IMR-90 (cell line): Measurements from ENCODE around the gene NELL2. TPM values are rescaled to one million over a fixed set of nuclear protein-coding genes. Genes with fewer than 3 reads are reported as not detected.

Experiments
- ATAC-seq: fragments of 200-7000 bp; cut with Tn5 transposase; 2 replicates; pipeline ENCODE4 v1.9.1; 2020; ENCODE audit warnings: low read depth, mild to moderate bottlenecking, moderate library complexity
- BruUV-seq: library from RNA; stranded (reverse); fragments of 400-500 nt; replicated peaks from 2 replicates; lab custom pipeline; 2021; lab: Mats Ljungman, UMichigan
- CTCF ChIA-PET: fragments of 300-600 bp; formaldehyde crosslinking; extraction: SDS; loops from one replicate; lab custom pipeline; 2021; ENCODE audit warnings: antibody characterized with exemption; lab: Yijun Ruan, JAX
- POLR2A ChIA-PET: fragments of 300-600 bp; sonication (Branson Sonifier 250); formaldehyde crosslinking; loops from one replicate; lab custom pipeline; 2022; ENCODE audit warnings: antibody characterized with exemption; ENCODE audit not compliant: unreplicated experiment; lab: Charles Lee
- DNase-seq: peaks from one replicate; pipeline ENCODE4 v3.0.0; 2013
- H2AFZ ChIP-seq: replicated peaks from 2 replicates; pipeline ENCODE3; 2013; ENCODE audit warnings: low read length, mild to moderate bottlenecking; ENCODE audit not compliant: poor library complexity
- H2AK5ac ChIP-seq: 2 replicates; pipeline ENCODE4 v1.6.1; 2013; ENCODE audit warnings: low read depth, low read length, inconsistent platforms
- H2AK9ac ChIP-seq: replicated peaks from 2 replicates; pipeline ENCODE3; 2013; ENCODE audit warnings: mild to moderate bottlenecking, low read depth, low read length, moderate library complexity; ENCODE audit not compliant: poor library complexity
- H2BK120ac ChIP-seq: 2 replicates; pipeline ENCODE4 v1.6.1; 2013; ENCODE audit warnings: low read depth, low read length, inconsistent platforms
- H2BK15ac ChIP-seq: 3 replicates; pipeline ENCODE4 v1.6.1; 2013; ENCODE audit warnings: low read depth, low read length, inconsistent platforms
- H2BK20ac ChIP-seq: 2 replicates; pipeline ENCODE4 v1.6.1; 2013; ENCODE audit warnings: low read depth, mild to moderate bottlenecking, inconsistent platforms, low read length, moderate library complexity
- H2BK5ac ChIP-seq: 2 replicates; pipeline ENCODE4 v1.6.1; 2013; ENCODE audit warnings: mild to moderate bottlenecking, low read depth, low read length, inconsistent platforms; ENCODE audit not compliant: poor library complexity, severe bottlenecking
- H3K14ac ChIP-seq: replicated peaks from 2 replicates; pipeline ENCODE4 v1.6.1; 2013; ENCODE audit warnings: low read depth, low read length, inconsistent platforms
- H3K18ac ChIP-seq: 2 replicates; pipeline ENCODE4 v1.6.1; 2013; ENCODE audit warnings: low read depth, low read length, control low read depth
- H3K23ac ChIP-seq: 2 replicates; pipeline ENCODE4 v1.6.1; 2013; ENCODE audit warnings: low read depth, low read length, inconsistent platforms
- H3K27ac ChIP-seq: 2 replicates; pipeline ENCODE4 v1.5.1; 2013; ENCODE audit warnings: mild to moderate bottlenecking, control low read depth, low read length; ENCODE audit not compliant: insufficient read depth
- H3K27me3 ChIP-seq: 2 replicates; pipeline ENCODE4 v1.6.1; 2013; ENCODE audit warnings: low read length; ENCODE audit not compliant: control insufficient read depth, insufficient read depth
- H3K36me3 ChIP-seq: 2 replicates; pipeline ENCODE4 v1.6.1; 2013; ENCODE audit warnings: low read length, mixed read lengths; ENCODE audit not compliant: control insufficient read depth, insufficient read depth
- H3K4ac ChIP-seq: 2 replicates; pipeline ENCODE4 v1.6.1; 2013; ENCODE audit warnings: low read depth, low read length, inconsistent platforms
- H3K4me1 ChIP-seq: 2 replicates; pipeline ENCODE4 v1.6.1; 2013; ENCODE audit warnings: low read length, mixed read lengths; ENCODE audit not compliant: control insufficient read depth, insufficient read depth
- H3K4me2 ChIP-seq: 2 replicates; pipeline ENCODE4 v1.6.1; 2013; ENCODE audit warnings: low read depth, mild to moderate bottlenecking, control low read depth, low read length, moderate library complexity
- H3K4me3 ChIP-seq: 2 replicates; pipeline ENCODE4 v1.5.1; 2013; ENCODE audit warnings: low read depth, mild to moderate bottlenecking, control low read depth, low read length, moderate library complexity; ENCODE audit not compliant: insufficient read depth
- H3K56ac ChIP-seq: 2 replicates; pipeline ENCODE4 v1.6.1; 2013; ENCODE audit warnings: low read length, inconsistent platforms; ENCODE audit not compliant: insufficient read depth; ENCODE audit errors: extremely low read depth
- H3K79me1 ChIP-seq, 2 experiments: 2 replicates each; pipeline ENCODE4 v1.6.1; 2013; ENCODE audit warnings: low read length in 2 of 2, inconsistent platforms in 1 of 2, low read depth in 1 of 2
- H3K9ac ChIP-seq: 2 replicates; pipeline ENCODE4 v1.6.1; 2013; ENCODE audit warnings: low read depth, low read length, control low read depth
- H3K9me1 ChIP-seq: 2 replicates; pipeline ENCODE4 v1.6.1; 2013; ENCODE audit warnings: low read length, inconsistent platforms; ENCODE audit not compliant: insufficient read depth
- H3K9me3 ChIP-seq: 2 replicates; pipeline ENCODE4 v1.6.1; 2013; ENCODE audit warnings: low read length; ENCODE audit not compliant: control insufficient read depth, insufficient read depth
- H4K20me1 ChIP-seq: 2 replicates; pipeline ENCODE4 v1.6.1; 2013; ENCODE audit warnings: low read length, inconsistent platforms; ENCODE audit not compliant: insufficient read depth
- H4K5ac ChIP-seq: 2 replicates; pipeline ENCODE4 v1.6.1; 2013; ENCODE audit warnings: mild to moderate bottlenecking, low read depth, low read length, control low read depth
- H4K8ac ChIP-seq, 2 experiments: 2 replicates each; pipeline ENCODE4 v1.6.1; 2013; ENCODE audit warnings: low read depth in 2 of 2, low read length in 2 of 2, control low read depth in 1 of 2, inconsistent platforms in 1 of 2
- H4K91ac ChIP-seq: 2 replicates; pipeline ENCODE4 v1.6.1; 2013; ENCODE audit warnings: low read depth, low read length, inconsistent platforms; ENCODE audit not compliant: insufficient read depth
- BHLHE40 ChIP-seq: fragments of 150-350 bp; IDR thresholded peaks from 2 replicates; pipeline ENCODE4 v1.6.1; 2016; ENCODE audit warnings: mild to moderate bottlenecking, low read depth, low read length
- CEBPB ChIP-seq: IDR thresholded peaks from 2 replicates; pipeline ENCODE4 v1.6.1; 2012; ENCODE audit warnings: low read depth, low read length, improper control_type of control experiment
- CHD1 ChIP-seq: IDR thresholded peaks from 2 replicates; pipeline ENCODE4 v1.6.1; 2012; ENCODE audit warnings: low read depth, low read length, improper control_type of control experiment
- CTCF ChIP-seq: conservative IDR thresholded peaks from 2 replicates; pipeline ENCODE4 v1.5.1; 2012; ENCODE audit warnings: mild to moderate bottlenecking, low read depth, low read length, improper control_type of control experiment
- ELK1 ChIP-seq: fragments of 150-350 bp; IDR thresholded peaks from 2 replicates; pipeline ENCODE4 v1.6.1; 2016; ENCODE audit warnings: low read depth, mild to moderate bottlenecking, low read length, moderate library complexity, borderline replicate concordance
- FOS ChIP-seq: fragments of 150-350 bp; IDR thresholded peaks from 2 replicates; pipeline ENCODE4 v1.6.1; 2016; ENCODE audit warnings: low read depth, low read length
- MAFK ChIP-seq: IDR thresholded peaks from 2 replicates; pipeline ENCODE4 v1.6.1; 2012; ENCODE audit warnings: low read depth, low read length, improper control_type of control experiment
- MAZ ChIP-seq: IDR thresholded peaks from 2 replicates; pipeline ENCODE4 v1.6.1; 2012; ENCODE audit warnings: low read depth, mild to moderate bottlenecking, low read length, improper control_type of control experiment, moderate library complexity, borderline replicate concordance
- MXI1 ChIP-seq: IDR thresholded peaks from 2 replicates; pipeline ENCODE4 v1.6.1; 2012; ENCODE audit warnings: low read depth, mild to moderate bottlenecking, low read length, moderate library complexity, borderline replicate concordance
- NFE2L2 ChIP-seq: fragments of 150-350 bp; IDR thresholded peaks from 2 replicates; pipeline ENCODE4 v1.6.1; 2016; ENCODE audit warnings: low read depth, mild to moderate bottlenecking, low read length
- POLR2A ChIP-seq: IDR thresholded peaks from 2 replicates; pipeline ENCODE4 v1.6.1; 2012; ENCODE audit warnings: mild to moderate bottlenecking, low read depth, low read length
- RAD21 ChIP-seq: IDR thresholded peaks from 2 replicates; pipeline ENCODE4 v1.6.1; 2012; ENCODE audit warnings: low read length, improper control_type of control experiment
- RCOR1 ChIP-seq: IDR thresholded peaks from 2 replicates; pipeline ENCODE4 v1.6.1; 2012; ENCODE audit warnings: mild to moderate bottlenecking, low read length, improper control_type of control experiment; ENCODE audit not compliant: insufficient replicate concordance
- RFX5 ChIP-seq: IDR thresholded peaks from 2 replicates; pipeline ENCODE4 v1.8.0; 2012; ENCODE audit warnings: low read depth, mild to moderate bottlenecking, low read length, moderate library complexity
- SMC3 ChIP-seq: fragments of 150-350 bp; IDR thresholded peaks from 2 replicates; pipeline ENCODE4 v1.6.1; 2016; ENCODE audit warnings: low read depth, mild to moderate bottlenecking, antibody characterized with exemption, low read length, moderate library complexity
- USF2 ChIP-seq: fragments of 150-350 bp; IDR thresholded peaks from 2 replicates; pipeline ENCODE4 v1.6.1; 2017; ENCODE audit warnings: mild to moderate bottlenecking, antibody characterized with exemption, low read length, low read depth
- WGBS, 2 experiments: methylation state at CpG; one replicate each; pipeline versions ENCODE4 v1.1.5 to v1.1.7; 2013; ENCODE audit warnings: missing lambda C conversion rate in 2 of 2; ENCODE audit not compliant: insufficient read length in 1 of 2; ENCODE audit errors: extremely low coverage in 2 of 2; 5-methylcytosine and 5-hydroxymethylcytosine counted together
- dilution Hi-C: fragments of 300-500 bp; cut with HindIII; formaldehyde crosslinking; loops from one replicate; pipeline ENCODE4 v1.14.3; 2018; ENCODE audit warnings: low sequenced_read_pairs; ENCODE audit not compliant: unreplicated experiment
- in situ Hi-C: fragments of 300-500 bp; cut with MboI; formaldehyde crosslinking; loops from 3 replicates; pipeline ENCODE4 v1.14.3; 2019; ENCODE audit warnings: low sequenced_read_pairs, inconsistent platforms, mixed read lengths
- intact Hi-C: fragments of 100-400 bp; cut with micrococcal nuclease; formaldehyde crosslinking; loops from 2 replicates; pipeline ENCODE4 v1.10.0; 2022
- polyA plus RNA-seq, 3 experiments: library from polyadenylated mRNA; depleted of rRNA; stranded (reverse); fragments of >200 nt; gene quantifications; 2 replicates each; pipeline ENCODE4 v1.2.3, GENCODE V29; 2012; ENCODE audit warnings: low replicate concordance in 1 of 3
- total RNA-seq: library from RNA; depleted of rRNA; stranded (reverse); fragments of >200 nt; gene quantifications from 2 replicates; pipeline ENCODE4 v1.2.3, GENCODE V29; 2012

The NELL2 gene
- total and polyA plus RNA-seq, 2 of the 4 experiments (the other 2 are of a cell fraction): 0.18 to 0.26 TPM

GRCh38 chr12:44830566-44831055, 45.5 kb downstream of the NELL2 start:
- dilution Hi-C loops: no loop called here
- H3K9ac ChIP-seq: no peak overlapping the region

More at GRCh38 chr12:44830566-44831055, 45.5 kb downstream of the NELL2 start:
- Histone ChIP-seq H3K4me1 (no peaks in the 10 kb centered on the region), H3K4me2 (no peak overlapping the region), H3K9me3 (no peaks in the 10 kb centered on the region), H2BK20ac (no peak overlapping the region), H3K23ac (no peak overlapping the region), H2AFZ (no peak overlapping the region), H3K36me3 (no peaks in the 10 kb centered on the region), H3K79me1 (no peaks in the 10 kb centered on the region), H4K20me1 (no peaks in the 10 kb centered on the region), H3K9me1 (no peaks in the 10 kb centered on the region), H4K5ac (no peak overlapping the region), H3K4ac (no peak overlapping the region), H3K18ac (no peak overlapping the region), H3K27me3 (no peaks in the 10 kb centered on the region), H3K56ac (no peak overlapping the region), H4K91ac (no peak overlapping the region), H2AK9ac (no peak overlapping the region), H3K4me3 (no peak overlapping the region), H3K14ac (no peak overlapping the region), H4K8ac (no peak overlapping the region), H2BK15ac (no peak overlapping the region), H2BK5ac (no peak overlapping the region), H2AK5ac (no peak overlapping the region), H3K27ac (no peak overlapping the region), H2BK120ac (no peak overlapping the region)
- BruUV-seq: no TSS peak
- ATAC-seq: no peak
- in situ Hi-C loops: no loop called here
- ChIA-PET CTCF (no interaction called here), POLR2A (no interaction called here)
- intact Hi-C loops: no loop called here
- no CpG with 5 or more reads among the region's 1 CpG for WGBS, 2 experiments
- TF ChIP-seq SMC3 (no peak), POLR2A (no peak), MAZ (no peak), RCOR1 (no peak), USF2 (no peak), BHLHE40 (no peak), CTCF (no peak), RAD21 (no peak), CHD1 (no peak), CEBPB (no peak), ELK1 (no peak), MAFK (no peak), MXI1 (no peak), RFX5 (no peak), NFE2L2 (no peak), FOS (no peak)
- no peak for DNase-seq
